OCI-LY1 (cell line): Measurements from ENCODE around the gene EML2.

Experiments
- H2AFZ ChIP-seq: fragments of 200-600 bp; sonication (generic), shearing (Covaris generic); 2 replicates; pipeline ENCODE4 v1.6.0; 2014; ENCODE audit warnings: antibody characterized with exemption, mild to moderate bottlenecking, low read length
- H3F3A ChIP-seq: fragments of 200-600 bp; sonication (generic), shearing (Covaris generic); 2 replicates; pipeline ENCODE4 v1.6.0; 2014; ENCODE audit warnings: mild to moderate bottlenecking, antibody characterized with exemption, low read length, moderate library complexity; ENCODE audit not compliant: insufficient read depth
- H3K27ac ChIP-seq: fragments of 200-600 bp; sonication (generic); 2 replicates; pipeline ENCODE4 v1.5.1; 2014; ENCODE audit warnings: low read length, mixed run types, mild to moderate bottlenecking, low read depth; ENCODE audit not compliant: poor library complexity, severe bottlenecking
- H3K27me3 ChIP-seq: fragments of 200-600 bp; sonication (generic); 2 replicates; pipeline ENCODE4 v1.6.0; 2014; ENCODE audit warnings: antibody characterized with exemption, mild to moderate bottlenecking, low read length, moderate library complexity; ENCODE audit not compliant: insufficient read depth
- H3K36me3 ChIP-seq: fragments of 200-600 bp; sonication (generic); 2 replicates; pipeline ENCODE4 v1.6.1; 2014; ENCODE audit warnings: mild to moderate bottlenecking, antibody characterized with exemption, low read length, moderate library complexity, mixed read lengths; ENCODE audit not compliant: insufficient read depth
- H3K4me1 ChIP-seq: fragments of 200-600 bp; sonication (generic); 2 replicates; pipeline ENCODE4 v1.5.1; 2014; ENCODE audit warnings: mild to moderate bottlenecking, low read length, moderate library complexity; ENCODE audit not compliant: insufficient read depth, severe bottlenecking
- H3K4me2 ChIP-seq: fragments of 200-600 bp; sonication (generic), shearing (Covaris generic); 2 replicates; pipeline ENCODE4 v1.6.1; 2014; ENCODE audit warnings: low read length
- H3K4me3 ChIP-seq: fragments of 200-600 bp; sonication (generic); 2 replicates; pipeline ENCODE4 v1.5.1; 2014; ENCODE audit warnings: low read length, low read depth, mild to moderate bottlenecking, mixed read lengths; ENCODE audit not compliant: poor library complexity, severe bottlenecking
- H3K79me2 ChIP-seq: fragments of 200-600 bp; shearing (Covaris generic); 2 replicates; pipeline ENCODE4 v1.6.1; 2016; ENCODE audit warnings: mixed run types, low read length, mixed read lengths; ENCODE audit not compliant: insufficient read depth
- H3K9ac ChIP-seq: fragments of 200-600 bp; sonication (generic), shearing (Covaris generic); 2 replicates; pipeline ENCODE4 v1.6.1; 2014; ENCODE audit warnings: mild to moderate bottlenecking, low read length, mixed read lengths
- H3K9me2 ChIP-seq: fragments of 200-600 bp; sonication (generic), shearing (Covaris generic); 2 replicates; pipeline ENCODE4 v1.6.1; 2014; ENCODE audit warnings: low read depth, mild to moderate bottlenecking, low read length, mixed read lengths
- H3K9me3 ChIP-seq: fragments of 200-600 bp; shearing (Covaris generic); 2 replicates; pipeline ENCODE4 v1.6.1; 2014; ENCODE audit warnings: low read length, mixed read lengths
- H4K20me1 ChIP-seq: fragments of 200-600 bp; sonication (generic), shearing (Covaris generic); 2 replicates; pipeline ENCODE4 v1.6.0; 2016; ENCODE audit warnings: mild to moderate bottlenecking, low read length; ENCODE audit not compliant: insufficient read depth
- EZH2 ChIP-seq: fragments of 200-600 bp; sonication (generic), shearing (Covaris generic); IDR thresholded peaks from 2 replicates; pipeline ENCODE4 v1.8.0; 2017; ENCODE audit warnings: borderline replicate concordance, mixed run types, mild to moderate bottlenecking, antibody characterized with exemption, low read length, moderate library complexity, mixed read lengths
- TF ChIP-seq, protein P1 (sequence below): fragments of 200-600 bp; sonication (generic), shearing (Covaris generic); IDR thresholded peaks from 2 replicates; pipeline ENCODE4 v1.5.1; 2017; ENCODE audit warnings: mild to moderate bottlenecking, antibody characterized with exemption, low read length, moderate library complexity, mixed read lengths

The EML2 gene

DNA sequence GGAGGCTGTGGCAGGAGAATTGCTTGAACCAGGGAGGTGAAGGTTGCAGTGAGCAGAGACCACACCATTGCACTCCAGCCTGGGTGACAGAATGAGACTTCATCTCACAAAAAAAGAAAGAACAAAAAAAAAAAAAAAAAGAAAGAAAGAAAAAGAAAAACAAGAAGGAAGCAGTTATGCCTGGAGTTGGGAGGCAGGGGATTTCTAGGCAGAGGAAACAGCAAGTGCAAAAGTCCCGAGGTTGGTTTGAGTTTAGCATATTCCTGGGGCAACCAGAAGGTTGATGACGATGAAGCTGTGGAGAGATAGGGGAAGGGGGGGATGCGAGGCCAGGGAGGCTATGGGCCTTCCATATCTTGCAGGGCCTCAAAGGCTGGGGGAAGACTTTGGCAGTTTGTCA, 11.5 kb upstream of the EML2 start:
- no peak overlapping the region for H3K27ac ChIP-seq
- no peaks in the 10 kb centered on the region for H3K27me3 ChIP-seq
- H3K4me1 ChIP-seq, result peaks cover 6% of the 10 kb centered on the region
- H3K9me3 ChIP-seq, result no peaks in the 10 kb centered on the region
- no peak overlapping the region for H3K4me3 ChIP-seq
- H3K36me3 ChIP-seq, result no peaks in the 10 kb centered on the region
- TF ChIP-seq EZH2, result no peak
- TF ChIP-seq, protein P1, sequence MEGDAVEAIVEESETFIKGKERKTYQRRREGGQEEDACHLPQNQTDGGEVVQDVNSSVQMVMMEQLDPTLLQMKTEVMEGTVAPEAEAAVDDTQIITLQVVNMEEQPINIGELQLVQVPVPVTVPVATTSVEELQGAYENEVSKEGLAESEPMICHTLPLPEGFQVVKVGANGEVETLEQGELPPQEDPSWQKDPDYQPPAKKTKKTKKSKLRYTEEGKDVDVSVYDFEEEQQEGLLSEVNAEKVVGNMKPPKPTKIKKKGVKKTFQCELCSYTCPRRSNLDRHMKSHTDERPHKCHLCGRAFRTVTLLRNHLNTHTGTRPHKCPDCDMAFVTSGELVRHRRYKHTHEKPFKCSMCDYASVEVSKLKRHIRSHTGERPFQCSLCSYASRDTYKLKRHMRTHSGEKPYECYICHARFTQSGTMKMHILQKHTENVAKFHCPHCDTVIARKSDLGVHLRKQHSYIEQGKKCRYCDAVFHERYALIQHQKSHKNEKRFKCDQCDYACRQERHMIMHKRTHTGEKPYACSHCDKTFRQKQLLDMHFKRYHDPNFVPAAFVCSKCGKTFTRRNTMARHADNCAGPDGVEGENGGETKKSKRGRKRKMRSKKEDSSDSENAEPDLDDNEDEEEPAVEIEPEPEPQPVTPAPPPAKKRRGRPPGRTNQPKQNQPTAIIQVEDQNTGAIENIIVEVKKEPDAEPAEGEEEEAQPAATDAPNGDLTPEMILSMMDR, result no peak
- H3K4me2 ChIP-seq, result no peak overlapping the region
- H3K79me2 ChIP-seq, result no peaks in the 10 kb centered on the region
- no peak overlapping the region for H2AFZ ChIP-seq
- H4K20me1 ChIP-seq, result no peaks in the 10 kb centered on the region
- H3K9ac ChIP-seq, result no peak overlapping the region
- no peaks in the 10 kb centered on the region for H3F3A ChIP-seq
- H3K9me2 ChIP-seq, result no peaks in the 10 kb centered on the region

DNA sequence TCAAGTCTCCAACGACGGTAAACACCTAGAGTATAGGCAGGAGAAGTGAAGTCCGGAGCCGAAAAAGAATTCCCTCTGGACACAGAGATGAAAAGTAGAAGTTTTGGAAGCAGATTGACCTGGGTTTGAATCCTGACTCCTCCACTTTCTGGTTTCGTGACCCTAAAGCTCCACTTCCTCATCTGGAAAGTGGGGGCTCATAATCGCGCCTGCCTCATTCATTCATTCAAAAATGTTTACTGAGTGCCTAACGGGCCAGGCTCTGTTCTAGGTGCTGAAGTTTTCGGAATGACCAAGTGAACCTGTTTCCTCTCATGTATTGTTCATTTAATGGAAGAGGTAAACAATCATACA, 7.1 kb upstream of the EML2 start:
- no peaks in the 10 kb centered on the region for H4K20me1 ChIP-seq
- H3K79me2 ChIP-seq, result no peaks in the 10 kb centered on the region
- no peaks in the 10 kb centered on the region for H3K9me2 ChIP-seq
- no peaks in the 10 kb centered on the region for H3K27me3 ChIP-seq
- peak overlapping the region; percentile 97; the same call in 1 of the 2 replicates for H2AFZ ChIP-seq
- H3K4me2 ChIP-seq, result peak overlapping the region; percentile 70
- H3K4me3 ChIP-seq, result peak overlapping the region; percentile 65
- no peaks in the 10 kb centered on the region for H3K36me3 ChIP-seq
- no peak for TF ChIP-seq EZH2
- TF ChIP-seq, protein P1, result no peak
- H3K27ac ChIP-seq, result no peak overlapping the region
- 0 out of 2 replicates have a peak, but pooled peaks cover 3% of the 10 kb centered on the region for H3F3A ChIP-seq
- peaks cover 27% of the 10 kb centered on the region for H3K4me1 ChIP-seq
- H3K9ac ChIP-seq, result peak overlapping the region; percentile 40; the same call in 1 of the 2 replicates
- no peaks in the 10 kb centered on the region for H3K9me3 ChIP-seq

DNA sequence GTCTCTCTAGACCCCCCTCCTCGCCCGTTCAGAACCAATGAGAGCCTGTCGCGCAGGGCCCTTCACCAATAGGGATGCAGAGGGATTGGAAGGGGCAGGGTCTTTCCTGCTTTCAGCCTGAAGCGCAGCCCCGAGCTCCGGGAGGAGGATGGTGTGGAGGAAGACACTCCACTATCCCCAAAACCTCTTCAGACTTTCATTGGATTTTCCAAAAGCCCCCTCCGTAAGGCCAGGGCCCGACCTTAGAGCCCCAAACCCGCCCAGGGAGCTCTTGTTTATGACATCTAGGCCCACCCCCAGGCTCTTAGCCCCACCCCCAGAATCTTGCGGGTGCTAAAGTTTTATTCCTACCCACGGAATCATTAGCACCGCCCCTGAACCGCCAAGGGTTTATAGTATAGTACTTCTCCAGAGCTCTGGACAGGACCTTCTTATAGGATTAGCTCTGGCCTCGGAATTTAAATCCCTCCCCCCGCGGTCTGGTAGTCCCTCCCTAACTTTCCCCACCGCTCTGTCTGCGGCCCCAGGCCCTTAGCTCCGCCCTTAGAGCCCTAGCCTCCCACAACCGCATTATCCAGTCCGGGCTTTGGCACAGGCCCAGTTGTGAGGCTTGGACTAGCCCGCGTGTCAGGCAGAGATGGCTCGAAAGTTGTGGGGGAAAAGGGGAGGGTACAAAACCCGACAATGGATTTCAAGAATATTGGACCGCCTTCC, 6.6 kb upstream of the EML2 start:
- H3K4me2 ChIP-seq, result peak overlapping the region; percentile 70
- peak overlapping the region; percentile 40; the same call in 1 of the 2 replicates for H3K9ac ChIP-seq
- H3K9me3 ChIP-seq, result no peaks in the 10 kb centered on the region
- H3K4me1 ChIP-seq, result peaks cover 33% of the 10 kb centered on the region
- H2AFZ ChIP-seq, result peak overlapping the region; percentile 97; the same call in 1 of the 2 replicates
- H3K36me3 ChIP-seq, result no peaks in the 10 kb centered on the region
- no peak overlapping the region for H3K27ac ChIP-seq
- H3K9me2 ChIP-seq, result no peaks in the 10 kb centered on the region
- no peaks in the 10 kb centered on the region for H3K79me2 ChIP-seq
- H4K20me1 ChIP-seq, result no peaks in the 10 kb centered on the region
- H3K4me3 ChIP-seq, result peak overlapping the region; percentile 65
- H3K27me3 ChIP-seq, result no peaks in the 10 kb centered on the region
- TF ChIP-seq, protein P1, result no peak
- no peak for TF ChIP-seq EZH2
- 0 out of 2 replicates have a peak, but pooled peaks cover 3% of the 10 kb centered on the region for H3F3A ChIP-seq
